T-helper 17 cell (primary cell): ENCODE measurements around the gene BTBD16. TPM values are rescaled to one million over a fixed set of nuclear protein-coding genes. Genes with fewer than 3 reads are reported as not detected.

Experiments used
- ATAC-seq: fragments of 150-1000 bp; cut with Tn5 transposase; 2 replicates; pipeline ENCODE4 v1.10.0; 2021; ENCODE audit warnings: mild to moderate bottlenecking, moderate library complexity
- DNase-seq, 3 donors: peaks; one replicate each; pipeline versions ENCODE4 v3.0.0 to v3.0.0-alpha.2; 2020 to 2021
- H3K9me3 ChIP-seq: one replicate; pipeline ENCODE4 v1.7.0; 2013; ENCODE audit warnings: low read length, mild to moderate bottlenecking; ENCODE audit not compliant: control insufficient read depth, poor library complexity, severe bottlenecking
- H3K27ac Mint-ChIP-seq: one replicate; pipeline ENCODE4 v1.8.0; 2022; ENCODE audit warnings: mild to moderate bottlenecking, moderate library complexity, mixed read lengths
- H3K27me3 Mint-ChIP-seq: one replicate; pipeline ENCODE4 v1.8.0; 2022; ENCODE audit warnings: mixed read lengths
- H3K36me3 Mint-ChIP-seq: one replicate; pipeline ENCODE4 v1.8.0; 2022; ENCODE audit warnings: low read depth, mixed read lengths
- H3K4me1 Mint-ChIP-seq: one replicate; pipeline ENCODE4 v1.8.0; 2022; ENCODE audit warnings: mild to moderate bottlenecking, mixed read lengths
- H3K4me3 Mint-ChIP-seq: one replicate; pipeline ENCODE4 v1.8.0; 2022; ENCODE audit warnings: mild to moderate bottlenecking, moderate library complexity, mixed read lengths
- total RNA-seq, 4 donors: library from RNA in 2 of 4; stranded (reverse) in 2 of 4; gene quantifications; one replicate each; pipeline ENCODE4 v1.2.3 and lab custom pipeline; 2022 to 2026

BTBD16 gene
- total RNA-seq, 2 donors from 2014 or later, result not detected

GRCh38 chr10:122327237-122328206 lies 56.4 kb downstream of the BTBD16 start:
- no peak for DNase-seq
- no peak overlapping the region for H3K4me3 Mint-ChIP-seq
- H3K27ac Mint-ChIP-seq, result no peak overlapping the region
- H3K27me3 Mint-ChIP-seq, result peaks cover 66% of the 10 kb centered on the region
- ATAC-seq, result no peak
- H3K36me3 Mint-ChIP-seq, result peaks cover 5% of the 10 kb centered on the region
- H3K9me3 ChIP-seq, result no peaks in the 10 kb centered on the region
- H3K4me1 Mint-ChIP-seq, result peaks cover 2% of the 10 kb centered on the region

- H3K27ac Mint-ChIP-seq, result no peak overlapping the region
- H3K27me3 Mint-ChIP-seq, result peaks cover 55% of the 10 kb centered on the region
- H3K36me3 Mint-ChIP-seq, result peaks cover 5% of the 10 kb centered on the region
- no peaks in the 10 kb centered on the region for H3K4me1 Mint-ChIP-seq
- no peaks in the 10 kb centered on the region for H3K9me3 ChIP-seq
- no peak overlapping the region for H3K4me3 Mint-ChIP-seq
- DNase-seq, result no peak
- no peak for ATAC-seq
These were observed 57.6 kb downstream of the BTBD16 start for GRCh38 chr10:122328676-122329075.

GRCh38 chr10:122329416-122329815 lies 58.3 kb downstream of the BTBD16 start:
- peaks cover 5% of the 10 kb centered on the region for H3K36me3 Mint-ChIP-seq
- no peaks in the 10 kb centered on the region for H3K9me3 ChIP-seq
- peaks cover 54% of the 10 kb centered on the region for H3K27me3 Mint-ChIP-seq
- DNase-seq (no peak), ATAC-seq (no peak)
- H3K4me3 Mint-ChIP-seq, result no peak overlapping the region
- no peaks in the 10 kb centered on the region for H3K4me1 Mint-ChIP-seq
- H3K27ac Mint-ChIP-seq, result no peak overlapping the region

GRCh38 chr10:122331100-122331499 lies 60.0 kb downstream of the BTBD16 start:
- ATAC-seq (no peak), DNase-seq (no peak)
- H3K36me3 Mint-ChIP-seq, result peaks cover 3% of the 10 kb centered on the region
- no peaks in the 10 kb centered on the region for H3K9me3 ChIP-seq
- H3K27ac Mint-ChIP-seq, result no peak overlapping the region
- no peaks in the 10 kb centered on the region for H3K4me1 Mint-ChIP-seq
- H3K27me3 Mint-ChIP-seq, result peaks cover 55% of the 10 kb centered on the region
- no peak overlapping the region for H3K4me3 Mint-ChIP-seq

- no peaks in the 10 kb centered on the region for H3K9me3 ChIP-seq
- Mint-ChIP-seq H3K27me3 (peaks cover 54% of the 10 kb centered on the region), H3K4me3 (no peak overlapping the region), H3K4me1 (no peaks in the 10 kb centered on the region), H3K27ac (no peak overlapping the region), H3K36me3 (no peaks in the 10 kb centered on the region)
- no peak for DNase-seq
- no peak for ATAC-seq
These were observed 60.7 kb downstream of the BTBD16 start for GRCh38 chr10:122331615-122332446.

- DNase-seq, result no peak
- H3K27me3 Mint-ChIP-seq, result peaks cover 61% of the 10 kb centered on the region
- no peaks in the 10 kb centered on the region for H3K4me1 Mint-ChIP-seq
- no peak overlapping the region for H3K27ac Mint-ChIP-seq
- no peaks in the 10 kb centered on the region for H3K36me3 Mint-ChIP-seq
- no peak for ATAC-seq
- no peaks in the 10 kb centered on the region for H3K9me3 ChIP-seq
- no peak overlapping the region for H3K4me3 Mint-ChIP-seq
These were observed 61.9 kb downstream of the BTBD16 start for GRCh38 chr10:122333037-122333436.

- no peaks in the 10 kb centered on the region for H3K36me3 Mint-ChIP-seq
- no peak overlapping the region for H3K4me3 Mint-ChIP-seq
- no peaks in the 10 kb centered on the region for H3K9me3 ChIP-seq
- H3K4me1 Mint-ChIP-seq, result no peaks in the 10 kb centered on the region
- DNase-seq (no peak), ATAC-seq (no peak)
- H3K27ac Mint-ChIP-seq, result no peak overlapping the region
- H3K27me3 Mint-ChIP-seq, result peaks cover 61% of the 10 kb centered on the region
These were observed 65.2 kb downstream of the BTBD16 start for GRCh38 chr10:122336332-122336731.

GRCh38 chr10:122336961-122337360 lies 65.9 kb downstream of the BTBD16 start:
- H3K27me3 Mint-ChIP-seq, result peaks cover 55% of the 10 kb centered on the region
- no peak for ATAC-seq
- no peaks in the 10 kb centered on the region for H3K4me1 Mint-ChIP-seq
- no peaks in the 10 kb centered on the region for H3K9me3 ChIP-seq
- DNase-seq, result no peak
- no peak overlapping the region for H3K27ac Mint-ChIP-seq
- no peaks in the 10 kb centered on the region for H3K36me3 Mint-ChIP-seq
- H3K4me3 Mint-ChIP-seq, result no peak overlapping the region

GRCh38 chr10:122338609-122339441 lies 67.7 kb downstream of the BTBD16 start:
- H3K36me3 Mint-ChIP-seq, result no peaks in the 10 kb centered on the region
- no peak for ATAC-seq
- no peak overlapping the region for H3K4me3 Mint-ChIP-seq
- peaks cover 2% of the 10 kb centered on the region for H3K4me1 Mint-ChIP-seq
- peaks cover 50% of the 10 kb centered on the region for H3K27me3 Mint-ChIP-seq
- no peaks in the 10 kb centered on the region for H3K9me3 ChIP-seq
- no peak for DNase-seq
- no peak overlapping the region for H3K27ac Mint-ChIP-seq

GRCh38 chr10:122341141-122341810 lies 70.2 kb downstream of the BTBD16 start:
- Mint-ChIP-seq H3K36me3 (peaks cover 2% of the 10 kb centered on the region), H3K4me3 (no peak overlapping the region), H3K27me3 (peaks cover 47% of the 10 kb centered on the region), H3K27ac (no peak overlapping the region), H3K4me1 (peaks cover 5% of the 10 kb centered on the region)
- no peaks in the 10 kb centered on the region for H3K9me3 ChIP-seq
- DNase-seq (no peak), ATAC-seq (no peak)

GRCh38 chr10:122342293-122343134 lies 71.4 kb downstream of the BTBD16 start:
- Mint-ChIP-seq H3K4me1 (peaks cover 5% of the 10 kb centered on the region), H3K27ac (no peak overlapping the region), H3K4me3 (no peak overlapping the region), H3K36me3 (peaks cover 2% of the 10 kb centered on the region), H3K27me3 (peaks cover 37% of the 10 kb centered on the region)
- ATAC-seq, result peak; percentile 73
- DNase-seq, result peak in 2 of 3 donors; percentile 28 to 46
- H3K9me3 ChIP-seq, result no peaks in the 10 kb centered on the region
